Nephron progenitor cell (in vitro differentiated cells): ENCODE results near the gene LTBP1.
"Not testable (repeated sequence)": the region's sequence is repeated elsewhere in the genome, so short reads cannot be mapped to it uniquely, and the experiment has no call there.

Experiments used
- DNase-seq: peaks from one replicate; pipeline ENCODE4 v3.0.0; 2021
- H3K27ac Mint-ChIP-seq: 2 replicates; pipeline ENCODE4 v1.8.0; 2021; ENCODE audit warnings: mild to moderate bottlenecking, moderate library complexity, mixed read lengths
- H3K27me3 Mint-ChIP-seq: 2 replicates; pipeline ENCODE4 v1.8.0; 2021; ENCODE audit warnings: mild to moderate bottlenecking, low read depth, mixed read lengths; ENCODE audit not compliant: poor library complexity
- H3K36me3 Mint-ChIP-seq: 2 replicates; pipeline ENCODE4 v1.8.0; 2021; ENCODE audit warnings: low read depth, mixed read lengths
- H3K4me1 Mint-ChIP-seq: 2 replicates; pipeline ENCODE4 v1.8.0; 2021; ENCODE audit warnings: mixed read lengths
- H3K4me3 Mint-ChIP-seq: 2 replicates; pipeline ENCODE4 v1.8.0; 2021; ENCODE audit warnings: mild to moderate bottlenecking, moderate library complexity, mixed read lengths
- H3K9me3 Mint-ChIP-seq: 2 replicates; pipeline ENCODE4 v1.8.0; 2021; ENCODE audit warnings: mild to moderate bottlenecking, moderate library complexity, mixed read lengths
- TF ChIP-seq, protein P1 (sequence below): fragments of 200-600 bp; sonication (generic); IDR thresholded peaks from 2 replicates; pipeline ENCODE4 v1.5.0; 2021; ENCODE audit warnings: antibody characterized with exemption

Gene LTBP1

DNA sequence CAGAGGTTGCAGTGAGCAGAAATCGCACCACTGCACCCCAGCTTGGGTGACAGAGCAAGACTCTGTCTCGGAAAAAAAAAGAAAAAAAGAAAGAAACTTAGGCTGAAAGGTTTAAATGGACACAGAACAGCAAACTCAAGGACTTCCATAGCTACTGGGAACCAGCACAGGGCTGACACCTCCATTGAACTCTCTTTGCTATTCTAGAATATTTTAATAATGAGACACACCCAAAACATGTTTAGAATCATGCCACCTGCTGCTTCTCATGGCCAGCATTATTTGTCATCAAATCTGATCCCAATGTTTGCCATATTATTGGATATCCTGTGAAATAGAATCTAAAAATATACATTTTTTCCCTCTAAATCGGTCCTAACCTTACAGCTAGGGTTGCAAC is 42.7 kb upstream of the LTBP1 start:
- H3K36me3 Mint-ChIP-seq, result peaks cover 8% of the 10 kb centered on the region
- peaks cover 7% of the 10 kb centered on the region for H3K27me3 Mint-ChIP-seq
- H3K9me3 Mint-ChIP-seq, result peaks cover 13% of the 10 kb centered on the region
- H3K4me3 Mint-ChIP-seq, result no peak overlapping the region
- TF ChIP-seq, protein P1, sequence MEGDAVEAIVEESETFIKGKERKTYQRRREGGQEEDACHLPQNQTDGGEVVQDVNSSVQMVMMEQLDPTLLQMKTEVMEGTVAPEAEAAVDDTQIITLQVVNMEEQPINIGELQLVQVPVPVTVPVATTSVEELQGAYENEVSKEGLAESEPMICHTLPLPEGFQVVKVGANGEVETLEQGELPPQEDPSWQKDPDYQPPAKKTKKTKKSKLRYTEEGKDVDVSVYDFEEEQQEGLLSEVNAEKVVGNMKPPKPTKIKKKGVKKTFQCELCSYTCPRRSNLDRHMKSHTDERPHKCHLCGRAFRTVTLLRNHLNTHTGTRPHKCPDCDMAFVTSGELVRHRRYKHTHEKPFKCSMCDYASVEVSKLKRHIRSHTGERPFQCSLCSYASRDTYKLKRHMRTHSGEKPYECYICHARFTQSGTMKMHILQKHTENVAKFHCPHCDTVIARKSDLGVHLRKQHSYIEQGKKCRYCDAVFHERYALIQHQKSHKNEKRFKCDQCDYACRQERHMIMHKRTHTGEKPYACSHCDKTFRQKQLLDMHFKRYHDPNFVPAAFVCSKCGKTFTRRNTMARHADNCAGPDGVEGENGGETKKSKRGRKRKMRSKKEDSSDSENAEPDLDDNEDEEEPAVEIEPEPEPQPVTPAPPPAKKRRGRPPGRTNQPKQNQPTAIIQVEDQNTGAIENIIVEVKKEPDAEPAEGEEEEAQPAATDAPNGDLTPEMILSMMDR, result no peak
- no peak for DNase-seq
- H3K27ac Mint-ChIP-seq, result no peak overlapping the region
- peaks cover 6% of the 10 kb centered on the region for H3K4me1 Mint-ChIP-seq

DNA sequence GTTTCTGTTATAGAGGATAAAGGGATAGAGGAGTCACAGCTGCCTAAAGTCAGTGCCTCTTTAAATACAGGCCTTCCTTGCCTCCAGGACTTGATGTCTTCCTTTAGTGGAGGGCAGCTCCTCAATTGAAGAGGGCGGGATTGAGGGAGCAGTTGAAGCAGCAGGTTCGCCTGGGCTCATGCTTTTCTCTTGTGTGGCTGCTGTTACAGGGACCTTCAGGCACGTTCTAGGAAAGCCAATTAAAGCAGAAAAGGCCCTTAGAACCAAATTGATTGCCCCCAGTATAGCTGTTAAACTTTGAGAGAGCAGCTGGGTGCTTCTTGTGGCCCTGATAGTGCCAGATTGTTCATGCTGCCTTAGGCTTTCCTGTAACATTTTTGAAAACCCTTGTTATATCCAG is 42.0 kb upstream of the LTBP1 start:
- Mint-ChIP-seq H3K27me3 (peaks cover 7% of the 10 kb centered on the region), H3K4me1 (peaks cover 6% of the 10 kb centered on the region), H3K9me3 (peaks cover 13% of the 10 kb centered on the region), H3K36me3 (peaks cover 8% of the 10 kb centered on the region), H3K27ac (no peak overlapping the region), H3K4me3 (no peak overlapping the region)
- DNase-seq, result no peak
- TF ChIP-seq, protein P1, result no peak

DNA sequence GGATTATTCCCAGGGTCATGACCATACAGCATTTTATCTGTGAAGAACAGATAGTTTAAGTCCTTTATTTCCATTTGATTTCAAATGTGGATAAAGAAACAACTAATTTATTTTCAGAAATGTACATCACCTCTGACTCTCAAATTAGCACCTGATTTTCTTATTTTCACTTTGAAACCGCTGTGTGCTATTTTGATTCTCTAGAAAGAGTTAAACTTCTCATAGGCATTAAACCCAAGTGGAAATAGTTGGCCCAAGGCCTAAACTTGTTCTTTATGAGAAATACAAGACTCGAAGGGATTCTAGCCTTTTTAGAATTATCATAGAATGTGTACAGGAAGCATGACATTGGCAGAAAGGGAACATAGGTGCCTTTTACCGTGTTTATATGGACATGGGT is 41.5 kb upstream of the LTBP1 start:
- H3K4me3 Mint-ChIP-seq, result no peak overlapping the region
- peaks cover 13% of the 10 kb centered on the region for H3K9me3 Mint-ChIP-seq
- peaks cover 9% of the 10 kb centered on the region for H3K4me1 Mint-ChIP-seq
- H3K27me3 Mint-ChIP-seq, result peaks cover 7% of the 10 kb centered on the region
- peaks cover 8% of the 10 kb centered on the region for H3K36me3 Mint-ChIP-seq
- no peak for DNase-seq
- no peak overlapping the region for H3K27ac Mint-ChIP-seq
- TF ChIP-seq, protein P1, result no peak

DNA sequence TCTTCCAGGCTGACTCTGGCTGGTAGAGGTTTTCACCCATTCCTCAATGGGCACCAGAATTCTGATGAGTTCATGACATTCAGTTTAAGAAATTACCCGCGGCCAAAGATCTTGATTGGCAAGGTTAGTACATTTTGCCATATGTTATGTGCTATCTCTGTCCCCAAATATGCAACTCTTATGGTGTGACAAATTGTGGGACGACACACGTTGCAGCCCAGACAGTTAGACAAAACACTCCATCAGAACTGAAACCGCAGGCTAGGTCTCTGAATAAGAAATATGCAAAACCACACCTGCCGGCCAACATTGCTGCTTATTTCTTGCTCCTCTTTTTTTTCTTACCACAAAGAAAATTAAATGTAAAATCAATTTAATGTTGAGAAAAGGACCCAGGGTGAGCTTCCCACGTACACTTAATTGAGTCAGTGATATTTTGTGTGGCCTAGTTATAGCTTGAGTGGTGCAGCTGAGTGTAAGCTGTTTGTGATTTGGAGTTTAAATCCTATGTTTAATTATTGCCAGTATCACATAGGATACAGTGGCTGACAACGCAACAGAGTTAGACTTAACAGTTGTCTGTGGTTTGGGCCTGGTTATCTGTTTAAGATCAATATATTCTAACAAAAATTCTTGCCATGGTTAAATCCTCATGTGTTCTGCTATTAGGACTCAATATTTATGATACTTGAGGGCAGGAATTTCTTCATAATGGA is 35.7 kb upstream of the LTBP1 start:
- peaks cover 8% of the 10 kb centered on the region for H3K27me3 Mint-ChIP-seq
- H3K36me3 Mint-ChIP-seq, result peaks cover under 1% of the 10 kb centered on the region
- peaks cover 4% of the 10 kb centered on the region for H3K9me3 Mint-ChIP-seq
- no peak for DNase-seq
- H3K27ac Mint-ChIP-seq, result peak overlapping the region; percentile 50
- peaks cover 5% of the 10 kb centered on the region for H3K4me1 Mint-ChIP-seq
- H3K4me3 Mint-ChIP-seq, result no peak overlapping the region
- TF ChIP-seq, protein P1, result no peak

DNA sequence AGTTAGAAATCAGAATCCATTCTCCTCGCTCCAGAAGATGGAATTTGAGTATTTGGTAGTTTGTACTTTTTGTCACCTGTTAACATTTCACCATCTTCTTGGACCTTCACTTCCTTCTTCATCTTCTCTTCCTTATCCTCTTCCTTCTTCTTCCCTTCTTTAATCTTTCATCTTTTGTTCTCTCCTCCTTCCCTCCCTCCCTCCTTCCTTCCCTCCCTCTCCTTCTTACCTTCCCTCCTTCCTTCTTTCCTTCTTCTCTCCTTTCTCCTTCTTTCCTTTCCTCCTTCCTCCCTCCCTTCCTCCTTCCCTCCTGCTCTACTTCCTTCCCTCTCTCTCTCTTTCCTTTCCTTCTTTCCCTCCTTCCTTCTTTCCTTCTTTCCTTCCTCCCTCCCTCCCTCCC is 31.1 kb upstream of the LTBP1 start:
- no peak overlapping the region for H3K4me3 Mint-ChIP-seq
- peaks cover 9% of the 10 kb centered on the region for H3K4me1 Mint-ChIP-seq
- TF ChIP-seq, protein P1, result no peak
- H3K9me3 Mint-ChIP-seq, result peaks cover 11% of the 10 kb centered on the region
- DNase-seq, result no peak
- H3K27me3 Mint-ChIP-seq, result peaks cover 15% of the 10 kb centered on the region
- H3K27ac Mint-ChIP-seq, result no peak overlapping the region
- no peaks in the 10 kb centered on the region for H3K36me3 Mint-ChIP-seq

DNA sequence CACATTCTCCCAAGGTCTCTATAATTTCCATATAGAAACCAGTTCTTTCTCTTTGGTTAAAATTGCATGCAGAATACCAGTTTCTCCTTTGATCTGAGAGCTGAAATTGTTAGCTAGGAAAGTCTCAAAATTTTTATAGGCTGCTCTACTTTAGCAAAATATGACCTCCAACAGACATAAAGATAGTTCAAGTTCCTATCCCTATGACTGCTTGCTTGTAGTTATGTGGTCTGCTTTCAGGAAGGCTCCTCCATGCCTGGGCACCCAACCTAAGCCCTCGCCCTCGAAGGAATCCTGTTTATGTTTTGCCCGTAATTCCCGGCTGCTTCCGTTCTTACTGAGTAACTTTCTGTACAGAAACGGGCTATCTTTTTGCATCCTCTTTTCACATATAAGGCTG is 28.0 kb upstream of the LTBP1 start:
- peaks cover 23% of the 10 kb centered on the region for H3K4me1 Mint-ChIP-seq
- TF ChIP-seq, protein P1, result no peak

DNA sequence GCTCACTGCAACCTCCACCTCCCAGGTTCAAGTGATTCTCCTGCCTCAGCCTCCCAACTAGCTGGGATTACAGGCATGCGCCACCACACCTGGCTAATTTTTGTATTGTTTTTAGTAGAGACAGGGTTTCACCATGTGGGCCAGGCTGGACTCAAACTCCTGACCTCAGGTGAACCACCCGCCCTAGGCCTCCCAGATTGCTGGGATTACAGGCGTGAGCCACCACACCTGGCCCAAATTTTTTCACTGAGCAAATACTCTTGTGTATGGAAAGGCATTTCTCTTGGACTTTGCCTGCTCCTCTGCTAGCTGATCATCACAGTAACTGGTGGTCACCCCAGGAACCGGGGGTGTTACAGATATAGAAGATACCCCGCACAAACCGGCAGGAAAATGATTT is 26.9 kb upstream of the LTBP1 start:
- H3K9me3 Mint-ChIP-seq, result peaks cover 24% of the 10 kb centered on the region
- peaks cover 23% of the 10 kb centered on the region for H3K4me1 Mint-ChIP-seq
- H3K27ac Mint-ChIP-seq, H3K36me3 Mint-ChIP-seq, DNase-seq, H3K4me3 Mint-ChIP-seq: not testable (repeated sequence)
- peaks cover 15% of the 10 kb centered on the region for H3K27me3 Mint-ChIP-seq

More for the DNA sequence above, 28.0 kb upstream of the LTBP1 start:
- H3K4me3 Mint-ChIP-seq, result no peak overlapping the region
- H3K36me3 Mint-ChIP-seq, result no peaks in the 10 kb centered on the region
- no peak overlapping the region for H3K27ac Mint-ChIP-seq
- peaks cover 24% of the 10 kb centered on the region for H3K9me3 Mint-ChIP-seq
- DNase-seq, result no peak
- peaks cover 15% of the 10 kb centered on the region for H3K27me3 Mint-ChIP-seq

DNA sequence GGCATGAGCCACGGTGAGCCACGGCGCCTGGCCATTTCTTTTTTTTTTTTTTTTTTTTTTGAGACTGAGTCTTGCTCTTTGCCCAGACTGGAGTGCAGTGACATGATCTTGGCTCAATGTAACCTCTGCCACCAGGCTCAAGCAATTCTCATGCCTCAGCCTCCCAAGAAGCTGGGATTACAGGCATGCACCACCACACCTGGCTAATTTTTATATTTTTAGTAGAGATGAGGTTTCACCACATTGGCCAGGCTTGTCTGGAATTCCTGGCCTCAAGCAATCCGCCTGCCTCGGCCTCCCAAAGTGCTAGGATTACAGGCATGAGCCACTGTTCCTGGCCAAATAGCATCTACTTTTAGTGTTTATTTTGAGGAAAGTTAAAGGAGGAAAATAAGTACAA is 25.3 kb upstream of the LTBP1 start:
- not testable (repeated sequence) for H3K27me3 Mint-ChIP-seq, DNase-seq, H3K36me3 Mint-ChIP-seq, H3K27ac Mint-ChIP-seq, H3K4me3 Mint-ChIP-seq
- Mint-ChIP-seq H3K4me1 (peaks cover 25% of the 10 kb centered on the region), H3K9me3 (peaks cover 24% of the 10 kb centered on the region)
